GM23338 (cell line): ENCODE results near the gene UNC5A. TPM values are rescaled to one million over a fixed set of nuclear protein-coding genes. Genes with fewer than 3 reads are reported as not detected.

Experiments
- ATAC-seq: fragments of 200-7000 bp; cut with Tn5 transposase; 3 replicates; pipeline ENCODE4 v1.9.1; 2020
- DNase-seq: peaks from one replicate; pipeline ENCODE4 v3.0.0-alpha.2; 2015; ENCODE audit warnings: low spot score
- H2AFZ ChIP-seq: fragments of 200-600 bp; sonication (generic); 2 replicates; pipeline ENCODE4 v1.8.0; 2016; ENCODE audit warnings: antibody characterized with exemption, mild to moderate bottlenecking, moderate library complexity
- H3F3A ChIP-seq: fragments of 200-600 bp; sonication (generic); replicated peaks from 2 replicates; pipeline ENCODE4 v1.8.0; 2017; ENCODE audit warnings: antibody characterized with exemption, mixed run types, low read depth
- H3K27ac ChIP-seq: fragments of 200-600 bp; sonication (generic); 2 replicates; pipeline ENCODE4 v1.6.1; 2016; ENCODE audit warnings: low read depth
- H3K27me3 ChIP-seq: fragments of 200-600 bp; sonication (generic); 2 replicates; pipeline ENCODE4 v1.8.0; 2016; ENCODE audit warnings: mild to moderate bottlenecking, mixed run types, moderate library complexity; ENCODE audit not compliant: insufficient read depth
- H3K36me3 ChIP-seq: fragments of 200-600 bp; sonication (generic); 2 replicates; pipeline ENCODE4 v1.8.0; 2016; ENCODE audit warnings: mild to moderate bottlenecking; ENCODE audit not compliant: insufficient read depth
- H3K4me1 ChIP-seq: fragments of 200-600 bp; sonication (generic); 2 replicates; pipeline ENCODE4 v1.8.0; 2016; ENCODE audit warnings: mild to moderate bottlenecking, moderate library complexity; ENCODE audit not compliant: insufficient read depth
- H3K4me2 ChIP-seq: fragments of 200-600 bp; sonication (generic); 2 replicates; pipeline ENCODE4 v1.7.1; 2017; ENCODE audit warnings: mixed run types
- H3K4me3 ChIP-seq: fragments of 200-600 bp; sonication (generic); 2 replicates; pipeline ENCODE4 v1.6.1; 2016; ENCODE audit warnings: mixed run types
- H3K79me2 ChIP-seq: fragments of 200-600 bp; sonication (generic); replicated peaks from 2 replicates; pipeline ENCODE4 v1.8.0; 2017; ENCODE audit warnings: mild to moderate bottlenecking; ENCODE audit not compliant: insufficient read depth
- H3K9me2 ChIP-seq: fragments of 200-600 bp; sonication (generic); 2 replicates; pipeline ENCODE4 v1.8.0; 2017; ENCODE audit not compliant: insufficient read depth
- H4K20me1 ChIP-seq: fragments of 200-600 bp; sonication (generic); replicated peaks from 2 replicates; pipeline ENCODE4 v1.8.0; 2017; ENCODE audit warnings: mild to moderate bottlenecking; ENCODE audit not compliant: insufficient read depth
- H3K27ac Mint-ChIP-seq: 2 replicates; pipeline ENCODE4 v1.8.0; 2020; ENCODE audit warnings: inconsistent platforms, mild to moderate bottlenecking, moderate library complexity, mixed read lengths
- H3K27me3 Mint-ChIP-seq: 3 replicates; pipeline ENCODE4 v1.8.0; 2022; ENCODE audit warnings: low read depth, mild to moderate bottlenecking, moderate library complexity, mixed read lengths, inconsistent platforms; ENCODE audit not compliant: insufficient read depth, poor library complexity
- H3K36me3 Mint-ChIP-seq: 3 replicates; pipeline ENCODE4 v1.8.0; 2021; ENCODE audit warnings: low read depth, mild to moderate bottlenecking, inconsistent platforms, moderate library complexity, mixed read lengths
- H3K4me1 Mint-ChIP-seq: 3 replicates; pipeline ENCODE4 v1.8.0; 2020; ENCODE audit warnings: mild to moderate bottlenecking, inconsistent platforms, mixed read lengths
- H3K4me3 Mint-ChIP-seq: 3 replicates; pipeline ENCODE4 v1.8.0; 2021; ENCODE audit warnings: moderate library complexity, mild to moderate bottlenecking, inconsistent platforms, mixed read lengths
- H3K9me3 Mint-ChIP-seq: 3 replicates; pipeline ENCODE4 v1.8.0; 2020; ENCODE audit warnings: moderate library complexity, mild to moderate bottlenecking, inconsistent platforms, mixed read lengths
- EZH2 ChIP-seq: fragments of 200-600 bp; sonication (generic); IDR thresholded peaks from one replicate; pipeline ENCODE4 v1.8.0; 2017; ENCODE audit warnings: antibody characterized with exemption, mild to moderate bottlenecking, low read depth; ENCODE audit not compliant: unreplicated experiment
- JUNB ChIP-seq: IDR thresholded peaks from one replicate; pipeline ENCODE4 v1.6.1; 2016; ENCODE audit warnings: antibody characterized with exemption; ENCODE audit not compliant: unreplicated experiment
- POLR2AphosphoS5 ChIP-seq: IDR thresholded peaks from 2 replicates; pipeline ENCODE4 v1.6.1; 2016; ENCODE audit warnings: antibody characterized with exemption, low read depth
- STAT1 ChIP-seq: IDR thresholded peaks from one replicate; pipeline ENCODE4 v1.6.1; 2016; ENCODE audit warnings: antibody characterized with exemption; ENCODE audit not compliant: unreplicated experiment
- ZNF462 ChIP-seq: fragments of 250-450 bp; sonication (Bioruptor Pico); IDR thresholded peaks from 2 replicates; pipeline ENCODE4 v1.5.0; 2020; ENCODE audit warnings: mild to moderate bottlenecking, moderate library complexity
- polyA plus RNA-seq: library from polyadenylated mRNA; unstranded; fragments of >200 nt; fragmentation: Nextera tagmentation; extraction: Ambion mirVana; gene quantifications from 2 replicates; pipeline ENCODE4 v1.2.1, GENCODE V29; 2016
- total RNA-seq: library from RNA; depleted of rRNA; stranded (reverse); fragments of >200 nt; shearing (Covaris generic); gene quantifications from 2 replicates; pipeline ENCODE4 v1.2.3, GENCODE V29; 2014
- TF ChIP-seq, protein P1 (sequence below): IDR thresholded peaks from 2 replicates; pipeline ENCODE4 v1.6.1; 2016; ENCODE audit warnings: antibody characterized with exemption

Gene UNC5A
- total and polyA plus RNA-seq, 2 experiments from 2014 or later = 0.92 to 3.9 TPM

- TF ChIP-seq ZNF462 (CRISPR knock-in tag) (no peak), EZH2 (no peak), POLR2AphosphoS5 (no peak), STAT1 (no peak)
Measured at GRCh38 chr5:176776141-176776865, 34.1 kb upstream of the UNC5A start (continued).

DNA sequence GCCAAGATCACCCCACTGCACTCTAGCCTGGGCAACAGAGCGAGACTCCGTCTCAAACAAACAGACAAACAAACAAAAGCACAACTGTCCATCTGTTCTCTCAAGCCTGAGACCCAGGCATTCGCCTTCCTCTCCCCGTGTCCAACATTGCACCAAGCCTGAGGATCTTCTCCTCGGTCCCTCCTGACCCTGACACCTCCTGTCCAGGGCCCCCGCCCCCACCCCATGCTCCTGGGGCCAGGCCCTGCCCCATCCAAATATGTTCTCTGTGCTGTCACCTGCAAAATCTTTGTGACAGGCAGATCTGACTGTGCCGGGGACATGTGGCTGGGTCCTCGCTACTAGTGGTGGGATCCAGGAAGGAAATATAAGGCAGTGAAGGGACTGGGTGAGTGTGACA is 33.4 kb upstream of the UNC5A start:
- Histone ChIP-seq H3K9me2 (no peaks in the 10 kb centered on the region), H3K4me1 (peaks cover 19% of the 10 kb centered on the region), H3K79me2 (no peaks in the 10 kb centered on the region), H3K36me3 (no peaks in the 10 kb centered on the region), H3K27me3 (no peaks in the 10 kb centered on the region), H3K27ac (no peak overlapping the region), H2AFZ (no peak overlapping the region), H3K4me2 (no peak overlapping the region), H3F3A (0 out of 2 replicates have a peak, but pooled peaks cover 3% of the 10 kb centered on the region), H4K20me1 (no peaks in the 10 kb centered on the region), H3K4me3 (no peak overlapping the region)
- Mint-ChIP-seq H3K27ac (no peak overlapping the region; the same call in 1 of the 2 replicates), H3K36me3 (no peaks in the 10 kb centered on the region; the same call in 2 of the 3 replicates), H3K27me3 (peaks cover 15% of the 10 kb centered on the region), H3K4me3 (no peak overlapping the region), H3K4me1 (peaks cover 24% of the 10 kb centered on the region), H3K9me3 (peaks cover 4% of the 10 kb centered on the region; the same call in 2 of the 3 replicates)
- DNase-seq (no peak), ATAC-seq (no peak)
- TF ChIP-seq ZNF462 (CRISPR knock-in tag) (no peak), JUNB (no peak), STAT1 (no peak), EZH2 (no peak)
- TF ChIP-seq, protein P1, sequence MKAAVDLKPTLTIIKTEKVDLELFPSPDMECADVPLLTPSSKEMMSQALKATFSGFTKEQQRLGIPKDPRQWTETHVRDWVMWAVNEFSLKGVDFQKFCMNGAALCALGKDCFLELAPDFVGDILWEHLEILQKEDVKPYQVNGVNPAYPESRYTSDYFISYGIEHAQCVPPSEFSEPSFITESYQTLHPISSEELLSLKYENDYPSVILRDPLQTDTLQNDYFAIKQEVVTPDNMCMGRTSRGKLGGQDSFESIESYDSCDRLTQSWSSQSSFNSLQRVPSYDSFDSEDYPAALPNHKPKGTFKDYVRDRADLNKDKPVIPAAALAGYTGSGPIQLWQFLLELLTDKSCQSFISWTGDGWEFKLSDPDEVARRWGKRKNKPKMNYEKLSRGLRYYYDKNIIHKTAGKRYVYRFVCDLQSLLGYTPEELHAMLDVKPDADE = no peak
